HG02852 (cell line): ENCODE results near the gene ANKH.

Experiments used
- ATAC-seq: cut with Tn5 transposase; IDR thresholded peaks from one replicate; pipeline ENCODE4 v1.9.1; 2021; ENCODE audit warnings: mild to moderate bottlenecking, moderate library complexity; ENCODE audit not compliant: unreplicated experiment

Gene ANKH

DNA sequence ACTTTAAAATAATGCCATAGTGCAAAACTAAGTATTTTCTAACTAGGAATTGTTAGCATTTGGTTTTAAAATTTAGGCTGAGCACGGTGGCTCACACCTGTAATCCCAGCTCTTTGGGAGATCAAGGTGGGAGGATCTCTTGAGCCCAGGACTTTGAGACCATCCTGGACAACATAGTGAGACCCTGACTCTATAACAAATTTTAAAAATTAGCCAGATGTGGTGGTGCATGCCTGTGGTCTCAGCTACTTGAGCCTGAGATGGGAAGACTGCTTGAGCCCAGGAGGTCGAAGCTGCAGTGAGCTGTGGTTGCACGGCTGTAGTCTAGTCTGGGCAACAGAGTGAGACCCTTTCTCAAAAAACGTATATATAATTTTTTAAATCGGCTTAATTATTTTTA, 202.2 kb downstream of the ANKH start:
- no peak for ATAC-seq

DNA sequence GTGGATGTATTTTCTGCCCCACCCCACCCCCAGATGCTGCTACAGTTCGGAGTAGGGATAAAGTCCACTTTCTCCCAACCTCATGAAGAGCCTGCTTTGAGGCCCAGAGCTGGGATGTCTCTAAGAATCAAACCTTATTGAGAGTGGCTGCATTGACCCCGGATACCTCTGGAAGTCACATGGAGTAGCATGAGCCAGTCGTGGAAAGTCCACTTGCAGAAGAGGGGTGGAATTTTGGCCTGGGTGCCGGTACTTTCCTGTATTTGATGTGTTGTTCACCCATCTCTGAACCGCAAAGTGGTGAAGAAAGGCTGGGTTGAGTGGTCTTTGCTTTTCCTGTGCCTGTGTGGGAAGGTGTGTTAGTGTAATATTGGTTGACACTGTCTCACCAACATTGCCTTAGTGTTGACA, 203.4 kb downstream of the ANKH start:
- no peak for ATAC-seq

DNA sequence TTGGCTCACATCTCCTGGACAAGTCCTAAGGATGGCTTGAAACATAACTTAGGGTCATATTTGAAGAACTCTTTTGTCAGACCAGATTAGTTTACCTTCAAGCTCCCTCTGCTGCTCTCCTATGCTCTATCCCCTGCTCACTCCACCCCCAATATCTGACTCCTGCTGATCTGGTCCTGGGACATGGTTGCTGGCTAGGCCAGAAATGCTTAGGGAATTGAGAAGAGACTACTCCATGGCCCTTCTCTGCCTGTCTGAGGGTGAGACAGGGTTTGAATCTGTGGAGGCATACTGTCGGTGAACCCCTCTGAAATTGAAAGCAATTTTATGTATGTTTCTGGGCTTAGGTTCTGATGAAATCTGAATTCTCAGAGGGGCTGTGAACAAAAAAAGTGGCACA, 203.8 kb downstream of the ANKH start:
- ATAC-seq: no peak

DNA sequence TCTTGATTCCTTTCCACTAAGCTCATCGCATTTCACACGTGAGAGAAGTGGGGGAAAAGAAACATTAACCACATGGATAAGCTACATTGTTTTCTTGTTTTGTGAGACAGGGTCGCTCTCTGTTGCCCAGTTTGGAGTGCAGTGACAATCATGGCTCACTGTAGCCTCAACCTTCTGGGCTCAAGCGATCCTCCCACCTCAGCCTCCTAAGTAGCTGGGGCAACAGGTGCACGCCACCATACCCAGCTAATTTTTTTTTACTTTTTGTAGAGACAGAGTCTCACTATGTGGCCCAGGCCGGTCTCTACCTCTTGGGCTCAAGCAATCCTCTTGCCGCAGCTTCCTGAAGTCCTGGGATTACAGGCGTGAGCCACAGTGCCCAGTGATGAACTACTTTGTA, 204.3 kb downstream of the ANKH start:
- no peak for ATAC-seq

DNA sequence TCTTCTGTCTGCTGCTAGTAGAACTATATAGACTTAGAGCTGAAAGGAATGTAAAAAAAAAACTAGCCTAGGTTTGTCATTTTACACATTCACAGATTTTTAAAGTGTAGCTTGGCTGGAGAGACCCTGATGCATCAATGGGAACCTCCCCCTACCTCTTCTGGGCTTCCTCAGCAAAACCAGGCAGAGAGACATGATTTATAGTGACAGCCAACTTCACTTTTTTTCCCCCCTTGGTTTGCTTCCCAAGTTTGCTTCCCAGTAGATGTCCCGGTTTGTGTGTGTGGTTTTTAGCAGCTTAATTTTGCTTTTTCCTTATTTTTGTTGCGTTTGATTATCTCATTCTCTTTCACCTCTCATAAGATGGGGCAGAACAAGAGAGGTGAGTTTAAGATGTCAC, 205.2 kb downstream of the ANKH start:
- no peak for ATAC-seq

DNA sequence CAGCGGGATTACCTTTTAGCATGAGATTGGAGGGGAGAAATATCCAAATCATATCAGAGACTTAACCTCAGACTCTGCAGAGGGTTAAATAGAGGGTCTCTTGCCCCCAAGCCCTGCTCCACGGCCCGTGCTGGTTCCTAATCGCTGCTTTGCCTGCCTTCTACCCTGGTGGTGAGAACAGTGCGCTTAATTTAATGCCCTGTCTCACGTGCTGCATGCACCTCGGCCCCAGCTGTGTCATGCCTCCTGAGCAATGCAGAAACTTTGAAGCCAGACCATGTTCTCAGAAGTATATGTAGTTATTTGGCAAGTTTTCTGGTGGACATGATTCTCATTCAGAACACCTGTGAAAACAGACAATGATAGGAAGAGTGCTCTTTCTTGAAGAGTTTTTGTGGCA, 205.6 kb downstream of the ANKH start:
- peak; percentile 34 for ATAC-seq

DNA sequence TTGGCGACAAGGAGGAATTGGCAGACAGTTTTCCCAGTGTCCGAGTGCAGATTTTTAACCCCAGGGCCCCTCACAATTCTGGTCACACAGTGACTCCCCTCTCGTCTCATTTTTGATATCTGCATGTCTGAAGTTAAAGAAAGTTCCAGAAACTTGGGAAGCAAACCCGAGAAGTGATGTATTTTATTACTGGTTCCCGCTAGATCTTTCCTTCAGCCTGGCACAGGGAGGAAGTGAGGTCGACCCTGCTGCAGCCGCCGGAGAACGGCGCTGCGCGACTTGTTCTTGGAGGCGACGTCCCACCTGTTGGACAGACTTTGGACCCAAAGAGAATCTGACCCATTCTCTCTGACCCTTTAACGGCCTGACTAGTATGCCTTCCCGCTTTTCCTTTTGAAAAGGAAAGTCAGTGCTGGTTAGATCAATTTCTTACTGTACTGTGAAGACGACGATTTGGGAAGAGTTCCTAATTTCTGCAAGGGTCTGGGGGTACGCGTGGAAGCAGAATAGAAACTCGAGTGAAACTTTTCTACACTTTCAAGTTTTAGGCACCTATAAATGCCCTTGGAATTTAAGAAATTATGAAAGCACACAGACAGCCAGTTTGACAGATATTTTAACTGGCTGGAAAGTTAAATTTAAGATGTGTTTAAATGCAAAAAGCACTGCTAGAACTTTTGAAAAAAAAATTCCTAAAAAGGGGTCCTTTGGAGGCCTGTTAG, 206.3 kb downstream of the ANKH start:
- ATAC-seq: no peak

DNA sequence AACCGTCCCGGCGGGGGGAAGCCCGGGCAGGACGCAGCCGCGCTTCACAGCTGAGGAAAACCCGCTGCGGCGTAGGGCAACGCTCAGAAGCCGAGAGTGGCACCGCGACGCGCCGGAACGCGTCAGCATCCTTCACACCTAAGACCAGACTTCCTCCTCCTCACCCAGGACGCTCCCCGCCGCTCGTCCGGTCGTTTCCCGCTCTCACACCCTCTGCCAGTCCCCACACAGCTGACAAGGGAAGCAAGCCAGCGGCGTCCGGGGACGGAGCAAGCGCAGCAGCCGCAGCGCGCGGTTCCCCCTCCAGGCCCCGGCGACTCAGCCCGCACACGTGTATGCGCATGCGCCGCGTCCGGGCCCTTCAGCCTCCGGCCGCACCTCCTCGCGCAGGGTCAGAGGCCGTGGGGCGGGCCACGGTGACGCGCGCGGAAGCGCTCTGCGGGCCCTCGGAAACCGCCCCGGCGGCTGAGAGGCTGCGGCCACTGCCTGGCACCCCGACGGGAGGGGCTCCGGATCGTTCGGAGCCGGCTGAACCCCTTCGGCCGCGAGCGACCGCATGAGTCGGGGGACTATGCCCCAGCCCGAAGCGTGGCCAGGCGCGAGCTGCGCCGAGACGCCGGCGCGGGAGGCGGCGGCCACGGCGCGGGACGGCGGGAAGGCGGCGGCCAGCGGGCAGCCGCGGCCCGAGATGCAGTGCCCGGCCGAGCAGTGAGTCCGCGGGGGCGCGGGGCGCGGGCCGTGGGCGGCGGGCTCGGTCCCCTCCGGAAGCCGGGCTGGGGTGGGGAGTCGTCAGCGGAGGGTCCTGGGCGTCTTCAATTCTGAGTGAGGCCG, 207.1 kb downstream of the ANKH start, which contains the start of gene OTULIN:
Gene OTULIN, plus strand, starts transcription at position 449 of the 831 bp plus-strand sequence. Its CDS starts 108 bp downstream, at position 557.
- ATAC-seq: peak; percentile 69

DNA sequence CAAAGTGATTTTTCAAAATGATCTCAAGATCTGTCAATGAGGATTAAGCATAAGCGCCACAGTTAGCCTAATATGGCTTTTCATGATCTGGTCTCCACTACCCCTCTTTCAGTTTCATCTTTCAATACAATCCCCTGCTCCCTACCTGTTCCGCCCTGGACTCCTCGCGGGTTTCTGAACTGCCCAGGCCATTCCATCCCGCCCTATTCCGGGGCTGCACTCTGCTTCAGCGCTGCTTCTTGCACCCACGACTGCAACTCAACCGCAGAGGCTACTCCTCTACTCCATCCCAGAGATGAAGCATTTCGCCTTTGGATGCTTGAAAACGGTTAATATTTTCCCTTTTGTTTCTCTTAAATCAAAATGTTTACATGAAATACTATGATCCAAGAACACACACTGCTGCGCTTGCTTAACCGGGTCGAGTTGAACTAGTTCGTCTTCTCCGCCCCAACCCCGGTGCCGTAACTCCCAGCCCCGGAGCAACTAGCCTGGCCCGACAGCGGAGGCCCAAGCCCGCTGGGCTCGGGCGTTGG, 207.8 kb downstream of the ANKH start:
- ATAC-seq: peak; percentile 28

DNA sequence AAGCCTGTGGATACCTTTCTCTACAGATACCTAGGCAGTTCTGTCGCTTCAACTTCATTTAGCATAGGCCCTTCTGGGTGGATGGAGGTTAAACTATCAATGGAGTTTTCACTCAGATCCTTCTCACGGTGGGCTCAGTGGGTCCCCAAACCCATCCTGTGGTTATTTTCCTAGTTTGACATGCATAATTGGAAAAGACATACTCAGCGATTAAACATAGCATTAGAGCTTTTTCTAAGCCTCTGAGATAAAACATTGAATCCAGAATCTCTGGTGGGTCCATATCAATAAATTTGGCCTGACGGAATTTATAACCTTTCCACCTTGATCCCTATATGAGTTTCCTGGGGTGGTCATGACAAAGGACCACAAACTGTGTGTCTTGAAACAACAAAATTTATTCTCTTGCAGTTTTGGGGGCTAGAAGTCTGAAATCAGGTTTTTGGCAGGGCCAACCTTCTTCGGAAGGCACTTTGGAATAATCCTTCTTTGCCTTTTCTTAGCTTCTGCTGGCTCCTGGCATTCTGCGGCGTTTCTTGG, 208.8 kb downstream of the ANKH start:
- ATAC-seq: no peak

DNA sequence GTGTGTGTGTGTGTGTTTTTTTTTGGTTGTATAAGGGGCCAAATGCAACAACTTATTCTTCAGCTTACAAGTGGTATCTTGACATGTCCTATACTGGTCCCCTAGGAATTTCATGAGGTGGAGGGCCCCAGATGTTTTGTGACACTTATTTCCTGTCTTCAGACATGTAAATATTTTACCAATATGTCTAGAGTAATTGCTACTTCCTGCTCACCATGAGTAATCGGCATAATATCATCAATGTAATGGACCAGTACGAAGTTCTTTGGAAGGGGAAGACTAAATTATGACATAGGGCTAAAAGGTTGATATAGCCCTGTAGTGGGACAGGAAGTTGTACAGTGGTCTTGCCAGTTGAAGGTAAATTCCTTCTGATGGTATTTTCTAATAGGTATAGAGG, 210.7 kb downstream of the ANKH start:
- no peak for ATAC-seq

DNA sequence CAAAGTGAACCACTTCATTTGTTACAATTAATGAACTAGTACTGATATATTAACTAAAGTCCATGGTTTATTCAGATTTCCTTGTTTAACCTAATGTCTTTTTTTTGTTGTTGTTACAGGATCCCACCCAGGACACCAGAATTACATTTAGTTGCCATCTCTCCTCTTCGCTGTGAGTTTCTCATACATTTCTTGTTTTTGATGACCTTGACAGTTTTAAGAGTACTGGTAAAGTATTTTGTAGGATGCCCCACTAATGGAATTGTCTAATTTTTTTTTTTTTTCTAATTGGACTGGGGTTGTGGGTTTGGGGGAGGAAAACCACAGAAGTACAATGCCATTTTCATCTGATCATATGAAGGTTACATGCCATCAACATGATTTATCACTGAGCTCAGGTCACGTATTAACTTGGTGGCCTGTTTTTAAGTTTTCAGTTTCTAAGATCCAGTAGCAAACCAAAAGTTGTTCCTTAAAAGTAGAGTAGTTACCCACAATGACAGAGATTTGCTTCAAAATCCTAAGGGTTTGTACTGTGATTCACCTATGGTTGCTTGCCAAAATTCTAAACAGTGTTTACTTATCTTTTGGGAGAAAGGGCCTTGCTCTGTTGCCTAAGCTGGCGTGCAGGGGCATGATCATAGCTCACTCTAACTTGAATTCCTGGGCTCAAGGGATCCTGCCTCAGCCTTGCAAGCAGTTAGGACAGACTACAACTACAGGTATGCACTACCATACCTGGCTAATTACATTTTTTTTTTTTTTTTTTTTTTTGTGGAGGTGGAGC, 211.6 kb downstream of the ANKH start:
- no peak for ATAC-seq

DNA sequence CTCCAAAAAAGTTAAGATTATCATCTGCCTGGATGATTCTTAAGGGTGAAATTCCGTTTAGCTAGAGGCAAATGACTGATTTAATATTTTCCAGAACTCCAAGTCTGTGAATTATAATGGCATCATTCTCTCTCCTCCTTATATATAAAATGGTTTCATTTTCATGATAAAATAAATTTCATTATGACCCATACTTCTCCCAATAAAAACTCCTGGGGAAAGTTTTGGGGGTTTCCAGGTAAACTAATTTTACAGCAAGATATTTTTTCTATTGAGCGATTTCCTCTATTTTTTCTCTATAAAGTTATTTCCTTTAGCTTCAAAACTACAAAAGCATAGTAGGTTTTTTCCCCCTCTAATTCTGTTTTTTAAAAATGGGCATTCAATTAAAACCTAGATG, 214.7 kb downstream of the ANKH start:
- ATAC-seq: no peak

DNA sequence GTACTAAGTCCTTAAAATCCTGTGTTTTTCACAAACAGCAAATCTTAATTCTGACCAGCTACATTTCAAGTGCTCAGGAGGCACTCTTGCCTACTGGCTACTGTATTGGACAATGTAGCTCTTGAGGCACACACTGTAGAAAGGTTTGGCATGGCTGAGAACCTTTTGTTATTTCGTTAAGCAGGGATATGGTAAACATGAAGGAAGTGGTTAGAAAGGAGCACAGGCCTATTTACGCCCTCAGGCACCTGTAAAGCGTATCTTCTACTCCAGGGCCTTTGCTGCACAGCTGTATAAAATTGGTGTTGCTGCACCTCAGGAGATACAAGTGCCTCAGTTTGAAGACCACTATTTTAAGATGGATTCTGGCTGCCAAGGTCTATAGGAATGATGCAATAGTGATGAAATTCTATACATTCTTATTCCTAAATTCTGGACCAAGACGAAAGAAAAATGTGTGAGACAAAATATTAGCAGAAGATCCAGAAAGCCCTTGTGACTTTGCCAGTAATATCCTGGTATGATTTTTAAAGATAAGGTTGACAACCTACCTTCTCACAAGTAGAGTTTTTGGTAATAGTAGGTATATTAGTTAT, 216.3 kb downstream of the ANKH start:
- no peak for ATAC-seq
